H9 (cell line): ENCODE measurements around the gene HPCAL4. TPM values are rescaled to one million over a fixed set of nuclear protein-coding genes. Genes with fewer than 3 reads are reported as not detected.

Experiments
- DNase-seq: peaks from one replicate; pipeline ENCODE4 v3.0.0-alpha.2; 2017
- H2AFZ ChIP-seq: one replicate; pipeline ENCODE4 v1.6.1; 2013; ENCODE audit warnings: mild to moderate bottlenecking, low read length, control low read depth, moderate library complexity
- H2AK5ac ChIP-seq: 2 replicates; pipeline ENCODE4 v1.6.1; 2013; ENCODE audit warnings: low read length, control low read depth, mixed read lengths; ENCODE audit not compliant: insufficient read length
- H2BK120ac ChIP-seq: one replicate; pipeline ENCODE4 v1.6.1; 2013; ENCODE audit warnings: low read depth, mild to moderate bottlenecking, low read length, control low read depth, inconsistent platforms; ENCODE audit not compliant: poor library complexity, severe bottlenecking
- H2BK12ac ChIP-seq: 2 replicates; pipeline ENCODE4 v1.6.1; 2013; ENCODE audit warnings: low read length, control low read depth, mixed read lengths, low read depth; ENCODE audit not compliant: insufficient read length
- H2BK15ac ChIP-seq: 2 replicates; pipeline ENCODE4 v1.6.1; 2013; ENCODE audit warnings: low read depth, low read length, control low read depth
- H2BK20ac ChIP-seq: one replicate; pipeline ENCODE4 v1.6.1; 2013; ENCODE audit warnings: low read depth, mild to moderate bottlenecking, low read length, control low read depth, inconsistent platforms; ENCODE audit not compliant: poor library complexity, severe bottlenecking
- H2BK5ac ChIP-seq: 2 replicates; pipeline ENCODE4 v1.6.1; 2013; ENCODE audit warnings: low read length, control low read depth, mixed read lengths; ENCODE audit not compliant: insufficient read length
- H3K14ac ChIP-seq: 2 replicates; pipeline ENCODE4 v1.6.1; 2013; ENCODE audit warnings: low read length, control low read depth; ENCODE audit not compliant: insufficient read depth
- H3K18ac ChIP-seq: 2 replicates; pipeline ENCODE4 v1.6.1; 2013; ENCODE audit warnings: low read depth, mild to moderate bottlenecking, mixed read lengths, low read length, control low read depth; ENCODE audit not compliant: insufficient read length
- H3K23ac ChIP-seq: 2 replicates; pipeline ENCODE4 v1.6.1; 2013; ENCODE audit warnings: low read length, control low read depth, mixed read lengths, low read depth; ENCODE audit not compliant: insufficient read length
- H3K23me2 ChIP-seq: 2 replicates; pipeline ENCODE4 v1.6.1; 2013; ENCODE audit warnings: low read depth, mild to moderate bottlenecking, mixed read lengths, low read length, control low read depth; ENCODE audit not compliant: insufficient read length, poor library complexity, severe bottlenecking
- H3K27ac ChIP-seq: 2 replicates; pipeline ENCODE4 v1.5.1; 2013; ENCODE audit warnings: low read length, control low read depth, mixed read lengths, low read depth; ENCODE audit not compliant: insufficient read length
- H3K27me3 ChIP-seq: 2 replicates; pipeline ENCODE4 v1.6.1; 2013; ENCODE audit warnings: low read length, control low read depth, inconsistent platforms; ENCODE audit not compliant: insufficient read depth
- H3K4ac ChIP-seq: 2 replicates; pipeline ENCODE4 v1.6.1; 2013; ENCODE audit warnings: low read depth, mild to moderate bottlenecking, control low read depth, inconsistent platforms, low read length, moderate library complexity
- H3K4me1 ChIP-seq: 2 replicates; pipeline ENCODE4 v1.6.1; 2013; ENCODE audit warnings: low read length, control low read depth, inconsistent platforms; ENCODE audit not compliant: insufficient read depth
- H3K4me2 ChIP-seq: 2 replicates; pipeline ENCODE4 v1.6.1; 2013; ENCODE audit warnings: low read length, control low read depth, mixed read lengths; ENCODE audit not compliant: insufficient read length, insufficient read depth
- H3K56ac ChIP-seq: 2 replicates; pipeline ENCODE4 v1.6.1; 2013; ENCODE audit warnings: low read depth, mild to moderate bottlenecking, mixed read lengths, low read length, control low read depth; ENCODE audit not compliant: insufficient read length
- H3K79me1 ChIP-seq: 2 replicates; pipeline ENCODE4 v1.6.1; 2013; ENCODE audit warnings: low read depth, mild to moderate bottlenecking, moderate library complexity, low read length, control low read depth, inconsistent platforms; ENCODE audit not compliant: insufficient read depth, poor library complexity, severe bottlenecking
- H3K79me2 ChIP-seq: 2 replicates; pipeline ENCODE4 v1.6.1; 2013; ENCODE audit warnings: low read length, control low read depth, inconsistent platforms; ENCODE audit not compliant: insufficient read depth
- H3K9ac ChIP-seq: 2 replicates; pipeline ENCODE4 v1.6.1; 2013; ENCODE audit warnings: low read length, control low read depth, mixed read lengths; ENCODE audit not compliant: insufficient read length; ENCODE audit errors: extremely low read depth
- H3K9me3 ChIP-seq: one replicate; pipeline ENCODE4 v1.6.1; 2013; ENCODE audit warnings: low read depth, low read length, inconsistent platforms; ENCODE audit not compliant: control insufficient read depth
- H3T11ph ChIP-seq: one replicate; pipeline ENCODE4 v1.6.1; 2013; ENCODE audit warnings: mild to moderate bottlenecking, low read length, control low read depth, inconsistent platforms
- H4K20me1 ChIP-seq: one replicate; pipeline ENCODE4 v1.6.1; 2013; ENCODE audit not compliant: control insufficient read depth, insufficient read length, insufficient read depth
- H4K5ac ChIP-seq: 2 replicates; pipeline ENCODE4 v1.6.1; 2013; ENCODE audit warnings: low read depth, mild to moderate bottlenecking, mixed read lengths, low read length, control low read depth; ENCODE audit not compliant: insufficient read length
- H4K8ac ChIP-seq: replicated peaks from 2 replicates; pipeline ENCODE4 v1.6.1; 2013; ENCODE audit warnings: low read length, control low read depth, mixed read lengths, low read depth; ENCODE audit not compliant: insufficient read length
- H4K91ac ChIP-seq: 2 replicates; pipeline ENCODE4 v1.6.1; 2013; ENCODE audit warnings: low read depth, mild to moderate bottlenecking, moderate library complexity, mixed read lengths, low read length, control low read depth; ENCODE audit not compliant: insufficient read length
- H3K27ac Mint-ChIP-seq, 3 experiments: 2 replicates in 2 of 3; 3 replicates in 1 of 3; pipeline ENCODE4 v1.8.0; 2020 to 2021; ENCODE audit warnings: mixed read lengths in 3 of 3, mild to moderate bottlenecking in 1 of 3, moderate library complexity in 1 of 3
- H3K27me3 Mint-ChIP-seq: 2 replicates; pipeline ENCODE4 v1.8.0; 2021; ENCODE audit warnings: low read depth, mild to moderate bottlenecking, moderate library complexity, mixed read lengths
- H3K36me3 Mint-ChIP-seq, 3 experiments: 2 replicates in 2 of 3; 3 replicates in 1 of 3; pipeline ENCODE4 v1.8.0; 2020 to 2021; ENCODE audit warnings: low read depth in 3 of 3, mixed read lengths in 3 of 3; ENCODE audit not compliant: insufficient read depth in 1 of 3
- H3K4me1 Mint-ChIP-seq, 2 experiments: 2 replicates each; pipeline ENCODE4 v1.8.0; 2020; ENCODE audit warnings: mixed read lengths in 2 of 2
- H3K4me3 Mint-ChIP-seq, 2 experiments: 2 replicates in 1 of 2; 3 replicates in 1 of 2; pipeline ENCODE4 v1.8.0; 2020 to 2021; ENCODE audit warnings: mild to moderate bottlenecking in 2 of 2, mixed read lengths in 2 of 2, moderate library complexity in 1 of 2
- H3K9me3 Mint-ChIP-seq, 2 experiments: 2 replicates in 1 of 2; 3 replicates in 1 of 2; pipeline ENCODE4 v1.8.0; 2020; ENCODE audit warnings: mild to moderate bottlenecking in 2 of 2, mixed read lengths in 2 of 2, moderate library complexity in 1 of 2
- WGBS: extraction: QIAGEN DNeasy Blood & Tissue Kit; methylation state at CpG from one replicate; pipeline ENCODE4 v1.1.7; 2013; ENCODE audit warnings: missing lambda C conversion rate, low lambda C conversion rate, mixed read lengths; ENCODE audit not compliant: insufficient read length; ENCODE audit errors: extremely low coverage; 5-methylcytosine and 5-hydroxymethylcytosine counted together
- total RNA-seq: library from RNA; stranded (reverse); gene quantifications from 2 replicates; pipeline ENCODE4 v1.2.1, GENCODE V29; 2021
- TF ChIP-seq, protein P1 (sequence below): fragments of 200-600 bp; sonication (generic); conservative IDR thresholded peaks from 3 replicates; pipeline ENCODE4 v1.8.0; 2021; ENCODE audit warnings: antibody characterized with exemption, mild to moderate bottlenecking

The HPCAL4 gene
- total RNA-seq, 1 experiment from 2014 or later = 0.15 TPM

- H3K4me1 ChIP-seq = no peaks in the 10 kb centered on the region
- no peak overlapping the region for H3K9ac ChIP-seq
- H3K56ac ChIP-seq = no peak overlapping the region
- no peak overlapping the region for H3K27ac Mint-ChIP-seq
- no peaks in the 10 kb centered on the region for H3K9me3 Mint-ChIP-seq
- no peaks in the 10 kb centered on the region for H3K36me3 Mint-ChIP-seq
- no peak overlapping the region for H3K14ac ChIP-seq
- TF ChIP-seq, protein P1, sequence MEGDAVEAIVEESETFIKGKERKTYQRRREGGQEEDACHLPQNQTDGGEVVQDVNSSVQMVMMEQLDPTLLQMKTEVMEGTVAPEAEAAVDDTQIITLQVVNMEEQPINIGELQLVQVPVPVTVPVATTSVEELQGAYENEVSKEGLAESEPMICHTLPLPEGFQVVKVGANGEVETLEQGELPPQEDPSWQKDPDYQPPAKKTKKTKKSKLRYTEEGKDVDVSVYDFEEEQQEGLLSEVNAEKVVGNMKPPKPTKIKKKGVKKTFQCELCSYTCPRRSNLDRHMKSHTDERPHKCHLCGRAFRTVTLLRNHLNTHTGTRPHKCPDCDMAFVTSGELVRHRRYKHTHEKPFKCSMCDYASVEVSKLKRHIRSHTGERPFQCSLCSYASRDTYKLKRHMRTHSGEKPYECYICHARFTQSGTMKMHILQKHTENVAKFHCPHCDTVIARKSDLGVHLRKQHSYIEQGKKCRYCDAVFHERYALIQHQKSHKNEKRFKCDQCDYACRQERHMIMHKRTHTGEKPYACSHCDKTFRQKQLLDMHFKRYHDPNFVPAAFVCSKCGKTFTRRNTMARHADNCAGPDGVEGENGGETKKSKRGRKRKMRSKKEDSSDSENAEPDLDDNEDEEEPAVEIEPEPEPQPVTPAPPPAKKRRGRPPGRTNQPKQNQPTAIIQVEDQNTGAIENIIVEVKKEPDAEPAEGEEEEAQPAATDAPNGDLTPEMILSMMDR = no peak
- H3K23ac ChIP-seq = no peak overlapping the region
- no peak overlapping the region for H2AK5ac ChIP-seq
- H2BK5ac ChIP-seq = no peak overlapping the region
- H2BK20ac ChIP-seq = no peak overlapping the region
- H3K4me2 ChIP-seq = no peak overlapping the region
- no peak overlapping the region for H2BK15ac ChIP-seq
- H3K23me2 ChIP-seq = no peaks in the 10 kb centered on the region
- no peak overlapping the region for H3K4ac ChIP-seq
- no peak overlapping the region for H4K5ac ChIP-seq
- H3K79me2 ChIP-seq = no peaks in the 10 kb centered on the region
- H4K20me1 ChIP-seq = no peaks in the 10 kb centered on the region
- H3K4me3 Mint-ChIP-seq = no peak overlapping the region
- no peak overlapping the region for H3K27ac ChIP-seq
- DNase-seq = no peak
- no peaks in the 10 kb centered on the region for H3K9me3 ChIP-seq
- no peak overlapping the region for H4K8ac ChIP-seq
- H3K18ac ChIP-seq = no peak overlapping the region
- no peak overlapping the region for H2AFZ ChIP-seq
- no peak overlapping the region for H2BK120ac ChIP-seq
- no peak overlapping the region for H2BK12ac ChIP-seq
- WGBS = no CpG with 5 or more reads among the region's 1 CpG
- no peaks in the 10 kb centered on the region for H3K79me1 ChIP-seq
- peaks cover 79% of the 10 kb centered on the region for H3K27me3 Mint-ChIP-seq
- peaks cover 8 to 17% of the 10 kb centered on the region in 2 experiments for H3K4me1 Mint-ChIP-seq
- no peak overlapping the region for H4K91ac ChIP-seq
- no peak overlapping the region for H3T11ph ChIP-seq
- no peaks in the 10 kb centered on the region for H3K27me3 ChIP-seq
Observed at GRCh38 chr1:39650431-39650830, 40.8 kb downstream of the HPCAL4 start.
